ENCODE measurements around the gene RAB1B.

The RAB1B gene

GRCh38 chr11:66243782-66244535 is 24.5 kb upstream of the RAB1B start:
- Histone ChIP-seq H3K4me3 (ENCODE audit: low read length, poor library complexity, severe bottlenecking) (no peak overlapping the region), H3K9me3 (ENCODE audit: insufficient read depth, low read depth, low read length) (no peaks in the 10 kb centered on the region), H3F3A (ENCODE audit: low read depth) (no peaks in the 10 kb centered on the region), H2AFZ (ENCODE audit: low read length) (no peak overlapping the region), H4K20me1 (ENCODE audit: insufficient read depth, low read length, poor library complexity, severe bottlenecking) (no peaks in the 10 kb centered on the region), H3K4me1 (ENCODE audit: insufficient read depth, low read length, poor library complexity, severe bottlenecking) (no peaks in the 10 kb centered on the region), H3K4me2 (ENCODE audit: low read depth, low read length, poor library complexity, severe bottlenecking) (no peak overlapping the region), H3K27me3 (ENCODE audit: insufficient read depth, low read length, poor library complexity, severe bottlenecking) (no peaks in the 10 kb centered on the region), H3K79me2 (ENCODE audit: insufficient read depth, low read length) (no peaks in the 10 kb centered on the region), H3K36me3 (ENCODE audit: insufficient read depth, low read length) (no peaks in the 10 kb centered on the region), H3K9ac (ENCODE audit: low read depth, low read length, poor library complexity, severe bottlenecking) (no peak overlapping the region), H3K9me2 (replicated peaks; ENCODE audit: low read depth, low read length) (no peaks in the 10 kb centered on the region)
- TF ChIP-seq EZH2phosphoT487 (IDR thresholded peaks at IDR 0.05; ENCODE audit: borderline replicate concordance): no peak
- no peak for TF ChIP-seq CTCF (conservative IDR thresholded peaks at IDR 0.05; ENCODE audit: low read length)

DNA sequence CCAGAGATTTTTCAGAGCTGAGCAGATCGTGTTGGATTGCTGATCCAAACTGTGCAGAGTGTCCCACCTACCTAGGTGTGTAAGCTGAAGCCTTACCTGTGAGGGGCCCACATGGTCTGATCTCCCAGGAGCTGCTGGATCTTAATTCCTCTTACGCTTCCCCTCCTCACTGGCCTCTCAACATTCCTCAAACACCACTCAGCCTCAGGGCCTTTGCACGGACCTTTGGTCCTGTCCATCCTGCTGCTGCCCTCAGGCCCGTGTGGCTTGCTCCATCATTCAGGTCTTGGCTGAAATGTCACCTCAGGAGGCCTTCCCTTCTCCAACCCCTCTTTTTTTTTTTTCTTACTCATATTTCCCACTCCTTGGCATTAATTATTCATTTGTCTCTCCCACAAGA is 21.1 kb upstream of the RAB1B start:
- H3K9me2 ChIP-seq (replicated peaks; ENCODE audit: low read depth, low read length): no peaks in the 10 kb centered on the region
- H3F3A ChIP-seq (ENCODE audit: low read depth): no peaks in the 10 kb centered on the region
- H3K9ac ChIP-seq (ENCODE audit: low read depth, low read length, poor library complexity, severe bottlenecking): no peak overlapping the region
- TF ChIP-seq CTCF (conservative IDR thresholded peaks at IDR 0.05; ENCODE audit: low read length): no peak
- no peak for TF ChIP-seq EZH2phosphoT487 (IDR thresholded peaks at IDR 0.05; ENCODE audit: borderline replicate concordance)
- no peaks in the 10 kb centered on the region for H3K36me3 ChIP-seq (ENCODE audit: insufficient read depth, low read length)
- no peaks in the 10 kb centered on the region for H4K20me1 ChIP-seq (ENCODE audit: insufficient read depth, low read length, poor library complexity, severe bottlenecking)
- H2AFZ ChIP-seq (ENCODE audit: low read length): no peak overlapping the region
- H3K4me3 ChIP-seq (ENCODE audit: low read length, poor library complexity, severe bottlenecking): no peak overlapping the region
- H3K27me3 ChIP-seq (ENCODE audit: insufficient read depth, low read length, poor library complexity, severe bottlenecking): no peaks in the 10 kb centered on the region
- H3K4me2 ChIP-seq (ENCODE audit: low read depth, low read length, poor library complexity, severe bottlenecking): no peak overlapping the region
- no peaks in the 10 kb centered on the region for H3K4me1 ChIP-seq (ENCODE audit: insufficient read depth, low read length, poor library complexity, severe bottlenecking)
- H3K79me2 ChIP-seq (ENCODE audit: insufficient read depth, low read length): no peaks in the 10 kb centered on the region
- no peaks in the 10 kb centered on the region for H3K9me3 ChIP-seq (ENCODE audit: insufficient read depth, low read depth, low read length)

DNA sequence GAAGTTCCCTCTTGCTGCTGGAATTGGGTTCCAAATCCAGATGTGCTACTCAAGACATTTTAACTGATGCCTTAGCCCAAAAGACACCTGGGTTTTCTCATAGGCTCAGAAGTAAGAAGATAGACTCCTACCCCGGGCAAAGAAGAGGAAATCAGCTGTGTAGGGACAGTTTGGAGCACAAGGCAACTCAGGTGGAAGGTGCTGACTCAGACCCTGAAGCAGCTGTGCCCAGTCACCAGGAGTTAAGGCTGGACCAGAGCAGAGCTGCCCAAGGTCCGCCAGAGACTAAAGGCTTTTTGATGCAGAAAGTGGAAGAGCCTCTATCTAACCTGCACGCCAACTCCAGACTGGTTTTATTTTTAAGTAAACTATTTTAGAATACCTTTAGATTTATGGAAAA is 20.6 kb upstream of the RAB1B start:
- TF ChIP-seq CTCF (conservative IDR thresholded peaks at IDR 0.05; ENCODE audit: low read length) (no peak), EZH2phosphoT487 (IDR thresholded peaks at IDR 0.05; ENCODE audit: borderline replicate concordance) (no peak)

More for the DNA sequence above, 20.6 kb upstream of the RAB1B start:
- Histone ChIP-seq H3K36me3 (ENCODE audit: insufficient read depth, low read length) (no peaks in the 10 kb centered on the region), H4K20me1 (ENCODE audit: insufficient read depth, low read length, poor library complexity, severe bottlenecking) (no peaks in the 10 kb centered on the region), H3K79me2 (ENCODE audit: insufficient read depth, low read length) (no peaks in the 10 kb centered on the region), H2AFZ (ENCODE audit: low read length) (no peak overlapping the region), H3K9me3 (ENCODE audit: insufficient read depth, low read depth, low read length) (no peaks in the 10 kb centered on the region), H3K9me2 (replicated peaks; ENCODE audit: low read depth, low read length) (no peaks in the 10 kb centered on the region), H3K4me1 (ENCODE audit: insufficient read depth, low read length, poor library complexity, severe bottlenecking) (no peaks in the 10 kb centered on the region), H3K9ac (ENCODE audit: low read depth, low read length, poor library complexity, severe bottlenecking) (no peak overlapping the region), H3F3A (ENCODE audit: low read depth) (no peaks in the 10 kb centered on the region), H3K27me3 (ENCODE audit: insufficient read depth, low read length, poor library complexity, severe bottlenecking) (no peaks in the 10 kb centered on the region), H3K4me2 (ENCODE audit: low read depth, low read length, poor library complexity, severe bottlenecking) (no peak overlapping the region), H3K4me3 (ENCODE audit: low read length, poor library complexity, severe bottlenecking) (no peak overlapping the region)

Measured in Loucy (cell line).